H1 (cell line): ENCODE results near the gene WDFY3. TPM values are rescaled to one million over a fixed set of nuclear protein-coding genes. Genes with fewer than 3 reads are reported as not detected.

Source experiments
- ASH2L ChIP-seq: fragments of 200-600, 300-600 bp; sonication (generic); IDR thresholded peaks from one replicate; pipeline ENCODE4 v1.7.1; 2017; ENCODE audit warnings: low read length
- CTCF ChIP-seq, 3 experiments: IDR thresholded peaks; 1 replicate in 2 of 3; 2 replicates in 1 of 3; pipeline versions ENCODE4 v1.5.1 to v1.6.1; 2011; ENCODE audit warnings: low read length in 3 of 3, mild to moderate bottlenecking in 3 of 3, inconsistent platforms in 2 of 3, low read depth in 1 of 3, moderate library complexity in 1 of 3; ENCODE audit not compliant: insufficient read depth in 1 of 3; ENCODE audit errors: control extremely low read depth in 1 of 3
- HDAC2 ChIP-seq, 2 experiments: fragments of 300-600 bp in 1 of 2; sonication (generic) in 1 of 2; IDR thresholded peaks; 2 replicates each; pipeline ENCODE4 v1.6.1; 2011 to 2012; ENCODE audit warnings: low read depth in 2 of 2, low read length in 2 of 2, mild to moderate bottlenecking in 2 of 2, moderate library complexity in 2 of 2, borderline replicate concordance in 1 of 2, inconsistent platforms in 1 of 2
- KDM1A ChIP-seq: fragments of 200-600, 300-600 bp; sonication (generic); IDR thresholded peaks from 2 replicates; pipeline ENCODE4 v1.7.1; 2016; ENCODE audit warnings: mild to moderate bottlenecking, low read length, borderline replicate concordance
- PHF8 ChIP-seq: fragments of 200-600 bp; sonication (generic); conservative IDR thresholded peaks from 2 replicates; pipeline ENCODE4 v1.7.1; 2012; ENCODE audit warnings: low read depth, mild to moderate bottlenecking, inconsistent platforms, low read length, moderate library complexity
- SP2 ChIP-seq: IDR thresholded peaks from 2 replicates; pipeline ENCODE4 v1.6.1; 2012; ENCODE audit warnings: mild to moderate bottlenecking, low read length, inconsistent platforms
- TAF1 ChIP-seq: IDR thresholded peaks from 2 replicates; pipeline ENCODE4 v1.6.1; 2011; ENCODE audit warnings: mild to moderate bottlenecking, low read depth, low read length
- TCF12 ChIP-seq: IDR thresholded peaks from 2 replicates; pipeline ENCODE4 v1.6.1; 2011; ENCODE audit warnings: low read depth, mild to moderate bottlenecking, low read length
- polyA plus RNA-seq, 7 experiments: library from polyadenylated mRNA; depleted of rRNA in 3 of 7; stranded (reverse) in 5 of 7; unstranded in 2 of 7; fragments of >200 nt in 5 of 7; fragments of 200-250 nt in 2 of 7; gene quantifications; 1 replicate in 5 of 7; 2 replicates in 1 of 7; 4 replicates in 1 of 7; pipeline versions ENCODE4 v1.2.1 to v1.2.3, GENCODE V29; 2011 to 2013; ENCODE audit warnings: missing spikeins in 2 of 7, mixed read lengths in 2 of 7
- total RNA-seq: library from RNA; stranded (reverse); fragmentation: NEBNext Ultra II Directional; extraction: Animal tissue kit (Norgen Biotek cat#: 25700); gene quantifications from 2 replicates; pipeline ENCODE4 v1.2.1, GENCODE V29; 2021

The WDFY3 gene
- total and polyA plus RNA-seq, 2 of the 8 experiments (the other 6 are each of a cell fraction or from before 2014, with no cell fraction given) = 25.6 to 62.4 TPM

DNA sequence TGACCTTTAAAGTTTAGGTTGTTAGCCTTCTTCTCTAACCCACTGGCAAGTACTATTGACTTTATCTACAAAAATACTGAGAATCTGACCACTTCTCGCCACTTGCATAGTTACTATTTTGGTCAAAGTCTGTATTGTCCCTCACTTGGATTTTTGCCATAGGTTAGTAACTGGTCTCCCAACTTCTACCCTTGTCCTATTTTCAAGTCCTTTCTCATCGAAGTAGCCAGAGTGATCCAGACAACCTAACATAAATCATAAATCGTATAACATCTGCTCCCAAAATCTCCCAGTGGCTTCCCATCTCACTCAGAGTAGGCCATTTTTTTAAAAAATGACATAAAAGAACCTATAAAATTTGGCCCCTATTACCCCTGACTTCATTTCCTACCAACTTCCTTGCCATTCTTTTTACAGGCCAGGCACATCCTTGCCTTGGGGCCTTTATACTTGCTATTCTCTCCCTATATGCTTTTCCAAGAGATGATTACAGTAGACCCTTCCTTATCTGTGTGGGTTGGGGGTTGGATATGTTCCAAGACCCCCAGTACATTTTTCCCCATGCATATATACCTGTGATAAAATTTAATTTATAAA, 29.0 kb downstream of the WDFY3 start (continued):
- TF ChIP-seq CTCF (IDR thresholded peaks at IDR 0.05; ENCODE audit: control extremely low read depth in 1 of 3, insufficient read depth in 1 of 3, low read depth in 1 of 3, low read length in 3 of 3) (no peak), TCF12 (no peak), SP2 (no peak), HDAC2 (IDR thresholded peaks at IDR 0.05; ENCODE audit: borderline replicate concordance in 1 of 2, low read depth in 2 of 2, low read length in 2 of 2) (no peak), TAF1 (no peak), ASH2L (no peak), PHF8 (no peak), KDM1A (no peak)
